GM06990 (cell line): ENCODE measurements around the gene GALNT14.

Source experiments
- DNase-seq: peaks from one replicate; pipeline ENCODE4 v3.0.0-alpha.2; 2011; ENCODE audit not compliant: insufficient read length; ENCODE audit errors: extremely low read depth
- H3K27me3 ChIP-seq: replicated peaks from 2 replicates; pipeline ENCODE4 v1.6.0; 2011; ENCODE audit warnings: low read length; ENCODE audit not compliant: control insufficient read depth, insufficient read depth
- H3K36me3 ChIP-seq: 2 replicates; pipeline ENCODE4 v1.5.1; 2011; ENCODE audit warnings: low read length; ENCODE audit not compliant: control insufficient read depth, insufficient read depth
- H3K4me3 ChIP-seq: replicated peaks from 2 replicates; pipeline ENCODE4 v1.5.1; 2011; ENCODE audit warnings: low read depth, mild to moderate bottlenecking, control low read depth, low read length
- CTCF ChIP-seq: IDR thresholded peaks from 2 replicates; pipeline ENCODE4 v1.5.1; 2011; ENCODE audit warnings: low read length, control low read depth, mild to moderate bottlenecking, inconsistent platforms; ENCODE audit not compliant: insufficient read depth, poor library complexity, severe bottlenecking

The GALNT14 gene

GRCh38 chr2:30968660-30969397 lies 169.4 kb downstream of the GALNT14 start:
- no peak for DNase-seq
- no peaks in the 10 kb centered on the region for H3K36me3 ChIP-seq
- no peak for TF ChIP-seq CTCF
- H3K27me3 ChIP-seq: peaks cover 2% of the 10 kb centered on the region
- no peak overlapping the region for H3K4me3 ChIP-seq

- Histone ChIP-seq H3K4me3 (no peak overlapping the region), H3K27me3 (peaks cover 2% of the 10 kb centered on the region), H3K36me3 (no peaks in the 10 kb centered on the region)
- DNase-seq: no peak
- no peak for TF ChIP-seq CTCF
Observed at GRCh38 chr2:30966786-30967185, 171.5 kb downstream of the GALNT14 start.

GRCh38 chr2:30965022-30965531 lies 173.2 kb downstream of the GALNT14 start:
- H3K36me3 ChIP-seq: no peaks in the 10 kb centered on the region
- no peak for TF ChIP-seq CTCF
- DNase-seq: no peak
- peaks cover under 1% of the 10 kb centered on the region for H3K27me3 ChIP-seq
- H3K4me3 ChIP-seq: no peak overlapping the region

- Histone ChIP-seq H3K4me3 (no peak overlapping the region), H3K27me3 (no peaks in the 10 kb centered on the region; the same call in none of the 2 replicates), H3K36me3 (no peaks in the 10 kb centered on the region)
- no peak for DNase-seq
- no peak for TF ChIP-seq CTCF
Observed at GRCh38 chr2:30964334-30965005, 173.8 kb downstream of the GALNT14 start.

GRCh38 chr2:30963184-30963583 lies 175.1 kb downstream of the GALNT14 start:
- H3K4me3 ChIP-seq: no peak overlapping the region
- TF ChIP-seq CTCF: no peak
- H3K27me3 ChIP-seq: no peaks in the 10 kb centered on the region; the same call in none of the 2 replicates
- no peak for DNase-seq
- H3K36me3 ChIP-seq: no peaks in the 10 kb centered on the region
